Stimulated activated CD8-positive, alpha-beta memory T cell treated with anti-CD3 and anti-CD28 coated beads, Interleukin-12 subunit alpha, Interleukin-12 subunit beta, amount 100 ng/mL, for 4 hours (primary cell): Measurements from ENCODE around the gene RSBN1L.

Experiments used
- DNase-seq: peaks from one replicate; pipeline ENCODE4 v3.0.0-alpha.2; 2020; ENCODE audit warnings: low read depth

RSBN1L gene

DNA sequence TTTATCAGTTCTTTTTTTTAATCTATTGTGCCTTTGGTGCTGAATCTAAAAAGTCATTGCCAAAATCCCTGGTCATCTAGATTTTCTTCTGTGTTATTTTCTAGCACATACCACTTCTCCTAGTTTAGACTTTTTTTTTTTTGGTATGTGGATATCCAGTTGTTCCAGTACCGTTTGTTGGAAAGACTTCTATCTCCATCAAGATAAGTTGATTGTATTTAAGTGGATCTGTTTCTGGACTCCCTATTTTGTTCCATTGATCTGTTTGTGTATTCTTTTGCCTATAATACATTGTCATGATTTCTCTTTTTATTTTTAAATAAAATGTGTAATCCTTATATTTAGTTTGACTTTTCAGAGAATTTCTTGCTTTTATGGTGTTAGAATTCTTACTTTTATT lies 35.5 kb downstream of the RSBN1L start:
- no peak for DNase-seq

DNA sequence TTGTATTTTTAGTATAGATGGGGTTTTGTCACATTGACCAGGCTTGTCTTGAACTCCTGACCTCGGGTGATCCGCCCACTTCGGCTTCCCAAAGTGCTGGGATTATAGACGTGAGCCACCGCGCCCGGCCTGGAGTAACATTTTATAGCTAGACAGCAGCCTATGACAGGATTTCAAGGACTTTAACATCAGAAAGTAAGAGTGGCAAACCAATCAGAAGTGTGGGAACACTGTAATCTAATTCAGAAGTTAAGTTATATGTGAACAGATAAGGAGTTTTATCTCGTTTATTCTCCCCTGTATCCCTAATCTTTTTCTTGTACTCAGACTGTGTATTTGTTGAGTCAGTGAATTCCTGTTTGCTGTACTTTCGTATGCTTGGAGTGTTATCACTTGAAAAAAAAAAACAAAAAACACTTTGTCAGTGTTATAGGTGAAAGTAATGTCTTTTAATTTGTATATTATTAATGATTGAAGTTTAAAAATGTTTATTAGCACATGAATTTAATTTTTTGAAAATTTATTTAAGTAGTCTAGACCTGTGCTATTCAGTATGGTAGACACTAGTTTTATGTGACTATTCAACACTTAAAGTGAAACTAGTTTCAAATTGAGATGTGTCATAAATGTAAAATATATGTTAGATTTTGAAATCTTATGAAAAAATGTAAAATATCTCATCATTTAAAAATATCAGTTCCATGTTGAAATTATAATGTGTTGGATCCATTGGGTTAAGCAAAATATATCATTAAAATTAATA lies 38.6 kb downstream of the RSBN1L start:
- no peak for DNase-seq

DNA sequence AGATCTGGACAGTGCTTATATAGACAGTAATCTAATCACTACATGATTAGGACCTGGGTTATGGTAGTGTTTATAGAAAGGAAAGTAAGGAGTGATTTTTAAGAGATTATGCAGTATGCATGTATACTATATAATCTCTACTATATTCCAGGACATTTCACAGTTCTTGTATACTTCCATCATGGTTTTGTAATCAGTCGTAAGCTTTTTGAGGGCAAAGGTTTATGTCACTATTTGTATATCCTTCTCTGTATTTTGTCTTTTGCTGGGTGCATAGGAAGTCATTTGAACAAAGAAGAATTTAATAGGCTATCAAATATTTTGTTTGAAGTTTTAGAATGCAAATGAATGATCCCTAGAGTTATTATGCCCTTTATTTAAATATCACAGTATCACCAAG lies 39.2 kb downstream of the RSBN1L start:
- DNase-seq = no peak

DNA sequence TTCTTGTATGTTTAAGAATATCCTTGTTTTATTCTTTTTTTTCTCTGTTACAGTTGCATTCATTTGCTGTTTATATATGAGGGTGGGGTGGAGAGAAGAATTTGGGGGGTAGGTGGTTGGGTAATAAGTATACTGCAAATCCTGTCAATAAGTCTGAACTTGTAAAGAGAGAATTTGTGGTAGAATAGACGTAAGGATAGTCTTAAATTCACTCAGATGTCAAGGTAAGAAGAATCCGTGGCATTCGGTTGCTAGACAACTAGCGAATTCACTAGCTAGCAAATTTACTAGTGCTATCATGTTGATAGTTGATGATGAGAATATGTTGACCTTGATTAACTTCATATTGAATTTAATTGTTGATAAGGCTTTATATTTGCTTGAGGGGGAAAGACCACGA lies 40.7 kb downstream of the RSBN1L start:
- DNase-seq = no peak

DNA sequence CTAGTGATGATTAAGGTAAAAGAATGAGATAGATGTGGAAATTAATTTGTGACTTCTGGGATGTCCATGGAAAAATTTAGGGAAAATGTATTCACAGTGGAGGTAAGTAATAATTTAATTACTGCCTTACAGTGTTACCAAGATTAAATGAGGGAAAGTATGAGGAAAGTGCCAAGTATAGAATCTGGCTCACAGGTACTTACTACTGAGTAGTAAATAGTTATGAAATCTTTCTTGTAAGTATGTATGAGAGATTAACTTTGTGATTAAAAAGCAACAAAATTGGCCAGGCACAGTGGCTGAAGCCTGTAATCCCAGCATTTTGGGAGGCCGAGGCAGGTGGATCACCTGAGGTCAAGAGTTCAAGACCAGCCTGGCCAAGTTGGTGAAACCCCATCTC lies 42.1 kb downstream of the RSBN1L start:
- DNase-seq = no peak

DNA sequence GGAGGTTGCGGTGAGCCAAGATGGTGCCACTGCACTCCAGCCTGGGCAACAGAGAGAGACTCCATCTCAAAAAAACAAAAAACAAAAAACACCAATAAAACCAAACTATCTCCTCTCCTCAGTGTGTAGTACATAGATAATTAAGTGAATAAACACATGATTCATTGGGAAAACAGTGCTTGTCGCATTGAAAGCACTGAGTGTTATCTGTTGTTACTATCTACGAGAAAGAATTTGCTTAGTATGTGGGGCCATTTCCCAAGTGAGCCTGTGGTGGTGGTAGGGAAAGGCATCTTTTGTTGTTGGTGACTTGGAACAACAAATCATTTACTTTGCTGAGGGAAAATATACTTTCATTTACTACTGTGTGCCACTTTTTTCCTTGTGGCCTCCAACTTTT lies 42.6 kb downstream of the RSBN1L start:
- no peak for DNase-seq

DNA sequence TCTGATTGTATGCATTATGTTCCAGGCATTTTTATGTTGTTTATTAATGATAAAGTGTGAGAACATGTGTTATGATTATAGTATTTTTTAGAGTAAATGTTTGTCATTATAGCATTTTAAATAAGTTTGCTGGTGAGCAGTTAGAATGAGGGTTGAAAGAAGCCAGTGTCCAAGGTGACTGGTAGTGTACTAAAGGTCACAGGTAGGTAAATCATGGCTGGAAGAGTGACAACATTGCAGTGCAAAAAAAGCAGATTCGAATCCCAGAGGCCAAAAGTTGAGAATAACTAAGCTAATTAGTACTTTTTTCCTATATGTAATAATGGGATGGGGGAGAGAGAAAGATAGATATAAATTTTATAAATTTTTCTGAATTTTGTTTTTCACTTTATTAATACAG lies 44.0 kb downstream of the RSBN1L start:
- no peak for DNase-seq

DNA sequence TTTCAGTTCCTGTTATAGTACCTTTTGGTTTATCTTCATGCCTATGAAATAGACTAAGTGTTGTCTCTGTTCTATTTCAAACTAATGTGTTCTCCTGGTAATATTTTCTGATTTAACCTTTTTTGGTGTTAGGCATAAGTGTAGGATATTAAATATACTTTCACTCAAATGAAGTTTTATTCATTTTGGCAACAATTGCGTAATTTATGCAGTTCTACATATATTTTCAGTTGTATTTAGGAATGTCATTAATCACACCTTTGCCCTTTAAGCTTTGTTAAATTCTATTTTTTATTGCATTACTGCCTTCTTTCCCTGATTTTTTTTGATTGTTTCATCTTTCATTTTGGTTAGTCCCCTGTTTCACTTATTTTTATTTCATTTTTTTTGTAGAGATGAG lies 47.3 kb downstream of the RSBN1L start:
- no peak for DNase-seq

DNA sequence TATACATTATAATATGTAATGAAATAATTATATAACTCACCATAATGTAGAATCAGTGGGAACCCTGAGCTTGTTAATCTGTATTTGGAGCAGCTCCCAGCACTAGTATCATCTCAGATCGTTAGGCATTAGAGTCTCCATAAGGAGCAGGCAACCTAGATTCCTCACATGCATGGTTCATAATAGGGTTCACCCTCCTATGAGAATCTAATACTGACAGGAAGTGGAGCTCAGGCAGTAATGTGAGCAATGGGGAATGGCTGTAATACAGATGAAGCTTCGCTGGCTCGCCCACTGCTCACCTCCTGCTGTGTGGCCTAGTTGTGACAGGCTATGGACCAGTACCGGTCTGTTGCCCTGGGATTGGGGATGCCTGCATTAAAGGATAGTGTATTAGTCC lies 49.5 kb downstream of the RSBN1L start:
- DNase-seq = no peak

DNA sequence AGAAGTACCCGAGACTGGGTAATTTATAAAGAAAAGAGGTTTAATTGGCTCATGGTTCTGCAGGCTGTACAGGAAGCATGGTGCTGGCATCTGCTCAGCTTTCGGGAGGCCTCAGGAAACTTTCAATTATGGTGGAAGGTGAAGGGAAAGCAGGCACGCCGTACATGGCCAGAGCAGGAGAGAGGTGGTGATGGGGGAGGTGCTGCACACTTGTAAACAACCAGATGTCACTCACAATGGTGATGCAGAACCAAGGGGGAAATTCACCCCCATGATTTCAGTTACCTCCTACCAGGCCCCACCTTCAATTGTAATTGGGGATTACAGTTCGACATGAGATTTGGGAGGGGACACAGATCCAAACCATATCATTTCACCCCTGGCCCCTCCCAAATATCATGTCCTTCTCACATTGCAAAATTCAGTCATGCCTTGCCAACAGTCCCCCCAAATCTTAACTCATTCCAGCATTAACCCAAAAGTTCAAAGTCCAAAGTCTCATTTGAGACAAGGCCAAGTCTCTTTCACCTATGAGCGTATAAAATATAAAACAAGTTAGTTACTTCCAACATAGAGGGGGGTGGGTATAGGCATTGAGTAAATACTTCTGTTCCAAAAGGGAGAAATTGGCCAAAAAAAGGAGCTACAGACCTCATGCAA lies 50.0 kb downstream of the RSBN1L start:
- no peak for DNase-seq

DNA sequence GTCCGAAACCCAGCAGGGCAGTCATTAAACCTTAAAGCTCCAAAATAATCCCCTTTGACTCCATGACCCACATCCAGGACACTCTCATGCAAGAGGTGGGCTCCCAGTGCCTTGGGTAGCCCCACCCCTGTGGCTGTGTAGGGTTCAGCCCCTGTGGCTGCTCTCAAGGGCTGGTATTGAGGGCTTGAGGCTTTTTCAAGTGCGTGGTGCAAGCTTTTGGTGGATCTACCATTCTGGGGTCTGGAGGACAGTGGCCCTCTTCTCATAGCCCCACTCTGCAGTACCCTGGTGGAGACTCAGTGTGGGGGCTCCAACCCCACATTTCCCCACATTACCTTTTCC lies 50.5 kb downstream of the RSBN1L start:
- no peak for DNase-seq

DNA sequence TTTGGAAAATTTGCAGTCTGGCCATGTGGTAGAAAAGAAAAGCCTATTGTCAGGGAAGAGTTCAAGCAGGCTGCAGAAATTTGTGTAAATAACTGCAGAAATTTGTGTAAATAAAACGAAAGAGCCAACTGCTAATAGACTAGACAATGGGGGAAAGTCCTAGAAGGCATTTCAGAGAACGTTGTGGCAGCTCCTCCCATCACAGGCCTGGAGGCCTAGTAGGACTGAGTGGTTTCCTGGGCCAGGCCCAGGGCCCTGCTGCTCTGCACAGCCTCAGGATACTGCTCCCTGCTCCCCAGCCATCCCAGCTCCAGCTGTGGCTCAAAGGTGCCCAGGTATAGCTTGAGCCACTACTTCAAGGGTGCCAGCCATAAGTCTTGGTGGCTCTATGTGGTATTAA lies 50.9 kb downstream of the RSBN1L start:
- DNase-seq = no peak

DNA sequence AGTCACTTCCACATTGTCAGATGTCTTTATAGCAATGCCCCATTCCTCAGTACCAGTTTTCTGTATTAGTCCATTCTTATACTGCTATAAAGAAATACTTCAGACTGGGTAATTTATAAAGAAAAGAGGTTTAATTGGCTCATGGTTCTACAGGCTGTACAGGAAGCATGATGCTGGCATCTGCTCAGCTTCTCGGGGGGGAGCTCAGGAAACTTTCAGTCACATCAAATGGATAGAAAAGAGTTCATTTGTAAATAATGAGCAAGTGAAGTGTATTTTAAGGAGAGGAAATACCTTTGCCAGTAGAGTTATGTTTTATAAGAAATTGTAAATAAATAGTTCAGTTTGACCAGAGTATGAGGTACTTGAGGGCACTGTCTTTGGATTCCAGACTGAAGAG lies 51.5 kb downstream of the RSBN1L start:
- DNase-seq = no peak

DNA sequence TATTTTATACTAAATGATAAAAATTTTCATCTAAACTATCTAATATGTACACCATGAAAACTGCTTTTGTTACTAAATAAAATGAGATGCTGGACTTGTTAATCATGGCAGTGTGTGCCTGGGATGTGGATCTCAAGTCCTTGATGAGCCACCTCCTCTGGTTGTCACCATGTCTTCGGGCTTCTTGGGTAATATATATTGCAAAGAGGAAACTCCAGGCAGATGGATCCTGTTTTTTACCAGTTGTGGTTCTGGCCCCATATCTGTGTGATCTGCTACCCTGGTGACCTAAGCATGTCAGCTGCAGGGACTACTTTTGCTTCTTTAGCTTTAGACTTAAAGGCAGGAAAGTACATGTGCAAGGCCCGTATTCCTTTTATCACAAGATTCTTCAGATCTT lies 55.8 kb downstream of the RSBN1L start:
- no peak for DNase-seq

DNA sequence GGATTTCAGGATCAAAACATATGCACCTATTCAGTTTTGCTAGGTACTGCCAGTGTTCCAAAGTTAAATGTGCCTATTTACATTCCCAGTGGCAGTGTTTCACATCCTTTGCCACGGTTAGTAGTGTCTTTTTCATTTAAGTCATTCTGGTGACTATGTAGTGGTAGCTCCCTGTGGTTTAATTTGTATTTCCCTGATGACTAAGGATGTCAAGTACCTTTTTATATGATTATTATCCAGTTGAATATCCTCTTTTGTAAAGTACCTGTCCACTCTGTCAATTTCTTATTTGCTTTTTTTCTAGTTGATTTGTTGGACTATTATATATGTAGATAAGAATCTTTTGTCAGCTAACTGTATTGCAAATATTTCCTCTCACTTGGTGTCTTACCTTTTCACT lies 56.9 kb downstream of the RSBN1L start:
- DNase-seq = no peak

DNA sequence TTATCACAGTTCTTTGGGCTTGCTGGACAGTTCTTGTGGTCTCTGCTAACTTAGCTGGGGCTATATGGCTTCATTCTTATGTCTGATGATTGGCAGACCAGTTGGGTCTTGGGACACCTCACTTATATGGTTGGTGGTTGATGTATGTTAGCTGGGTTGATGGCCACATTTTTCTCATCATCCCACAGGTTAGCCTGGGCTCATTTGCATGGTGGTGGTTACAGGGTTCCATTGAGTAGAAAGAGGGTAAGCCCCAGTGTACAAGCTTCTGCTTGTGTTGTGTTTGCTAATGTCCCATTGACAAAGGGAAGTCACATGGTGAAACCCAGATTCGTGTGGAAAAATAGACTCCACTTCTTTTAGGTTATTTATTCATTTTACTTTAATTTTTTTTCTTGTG lies 61.3 kb downstream of the RSBN1L start:
- DNase-seq = no peak

DNA sequence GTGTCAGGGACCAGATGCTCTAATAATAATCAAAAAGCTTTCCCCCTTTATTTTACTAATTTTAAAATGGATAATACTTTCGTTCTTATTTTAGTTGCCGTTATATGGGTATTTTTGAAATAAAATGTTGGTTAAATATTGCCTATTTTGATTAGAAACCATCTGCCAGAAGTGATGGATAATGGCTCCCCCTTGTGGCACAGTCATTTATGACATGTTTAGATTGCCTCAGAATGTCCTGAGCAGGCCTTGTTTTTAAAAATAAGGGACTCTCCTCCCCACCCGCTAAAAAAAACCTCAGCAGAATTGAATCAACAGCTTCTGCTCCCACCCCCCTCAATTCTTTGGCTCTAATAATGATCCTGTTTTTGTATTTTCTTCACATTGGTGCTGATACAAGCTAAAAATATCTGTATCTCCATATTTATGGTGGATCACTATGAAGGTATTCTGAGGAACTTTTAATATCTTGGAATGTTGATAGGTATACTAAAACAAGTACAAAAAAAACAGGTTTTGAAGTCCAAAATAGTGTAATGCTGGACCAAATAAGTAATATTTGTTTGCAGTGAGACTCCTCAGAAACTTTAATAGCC lies 63.1 kb downstream of the RSBN1L start:
- no peak for DNase-seq

DNA sequence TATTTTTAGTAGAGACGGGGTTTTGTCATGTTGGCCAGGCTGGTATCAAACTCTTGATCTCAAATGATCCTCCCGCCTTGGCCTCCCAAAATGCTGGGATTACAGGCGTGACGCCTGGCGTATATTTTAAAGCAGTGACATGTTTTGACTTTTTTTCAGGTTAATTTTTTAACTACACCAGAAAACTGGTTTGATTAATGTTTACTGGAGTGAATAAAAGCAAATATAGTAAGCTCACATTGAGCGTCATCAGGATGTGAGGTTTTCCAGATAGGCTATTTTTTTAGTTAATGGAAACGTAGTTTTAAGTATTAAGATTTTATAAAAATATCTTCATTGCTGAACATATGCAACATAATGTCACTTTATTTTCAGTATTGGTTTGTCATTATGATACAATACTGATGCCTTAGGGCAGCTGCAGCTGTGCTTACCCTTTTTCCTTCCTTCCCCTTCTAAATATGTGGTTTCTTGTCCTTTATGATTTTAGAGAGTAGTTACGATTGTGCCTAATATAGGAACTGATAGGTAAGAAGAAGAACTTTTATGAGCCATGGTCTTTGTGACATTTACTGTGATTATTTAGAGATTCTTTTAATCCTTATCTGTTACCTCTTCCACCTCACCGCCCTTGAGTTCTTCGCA lies 64.7 kb downstream of the RSBN1L start:
- no peak for DNase-seq

DNA sequence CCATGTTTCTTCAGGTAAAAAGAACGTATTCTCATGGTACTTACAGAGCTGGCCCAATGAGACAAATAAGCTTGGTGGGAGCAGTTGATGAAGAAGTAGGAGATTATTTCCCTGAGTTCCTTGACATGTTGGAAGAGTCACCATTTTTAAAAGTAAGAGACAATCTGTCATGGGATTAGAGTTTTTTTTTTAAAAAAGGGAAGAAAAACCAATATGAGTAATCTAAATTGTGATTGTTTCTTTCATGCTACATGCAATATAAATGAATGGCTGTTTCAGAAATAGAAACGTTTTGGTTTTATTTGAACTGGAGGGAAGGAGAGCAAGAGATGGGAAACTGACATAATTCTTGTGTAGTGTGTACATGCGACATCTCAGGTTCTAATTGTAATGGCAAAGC lies 69.2 kb downstream of the RSBN1L start:
- no peak for DNase-seq

DNA sequence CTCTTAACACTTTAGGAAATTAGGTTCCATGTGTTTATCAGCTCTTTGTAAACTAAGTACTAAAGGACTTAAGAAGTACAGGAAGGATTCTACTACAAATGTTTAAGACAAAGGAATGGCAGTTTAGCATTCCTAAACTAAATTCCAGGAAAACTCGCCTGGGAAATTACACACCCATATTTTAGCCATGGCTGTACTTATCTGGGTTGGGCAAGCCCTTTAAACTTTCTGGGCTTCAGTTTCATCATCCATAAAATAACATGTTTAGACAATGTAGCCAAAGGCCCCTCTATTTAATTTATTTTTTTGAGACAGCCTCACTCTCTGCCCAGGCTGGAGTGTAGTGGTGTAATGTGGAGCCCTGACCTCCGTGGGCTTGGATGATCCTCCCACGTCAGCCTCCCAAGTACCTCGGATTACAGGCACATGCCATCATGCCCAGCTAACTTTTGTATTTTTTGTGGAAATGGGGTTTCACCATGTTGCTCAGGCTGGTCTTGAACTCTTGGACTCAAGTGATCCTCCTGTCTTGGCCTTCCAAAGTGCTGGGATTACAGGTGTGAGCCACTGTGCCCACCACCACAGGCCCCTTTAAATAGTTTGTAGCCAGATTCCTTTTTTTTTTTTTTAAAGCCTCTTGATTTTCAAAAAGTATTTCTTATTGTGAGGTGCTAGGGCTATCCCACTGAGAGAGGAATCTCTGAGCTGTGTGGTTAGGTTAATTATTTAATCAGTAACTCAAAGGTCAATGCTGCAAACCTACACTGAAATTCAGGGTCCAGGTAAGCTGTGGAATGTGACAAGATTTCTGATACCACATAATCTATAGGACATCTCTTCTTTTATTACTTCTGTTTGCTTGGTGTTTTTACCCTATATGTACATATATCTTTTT lies 69.9 kb downstream of the RSBN1L start:
- DNase-seq = no peak

DNA sequence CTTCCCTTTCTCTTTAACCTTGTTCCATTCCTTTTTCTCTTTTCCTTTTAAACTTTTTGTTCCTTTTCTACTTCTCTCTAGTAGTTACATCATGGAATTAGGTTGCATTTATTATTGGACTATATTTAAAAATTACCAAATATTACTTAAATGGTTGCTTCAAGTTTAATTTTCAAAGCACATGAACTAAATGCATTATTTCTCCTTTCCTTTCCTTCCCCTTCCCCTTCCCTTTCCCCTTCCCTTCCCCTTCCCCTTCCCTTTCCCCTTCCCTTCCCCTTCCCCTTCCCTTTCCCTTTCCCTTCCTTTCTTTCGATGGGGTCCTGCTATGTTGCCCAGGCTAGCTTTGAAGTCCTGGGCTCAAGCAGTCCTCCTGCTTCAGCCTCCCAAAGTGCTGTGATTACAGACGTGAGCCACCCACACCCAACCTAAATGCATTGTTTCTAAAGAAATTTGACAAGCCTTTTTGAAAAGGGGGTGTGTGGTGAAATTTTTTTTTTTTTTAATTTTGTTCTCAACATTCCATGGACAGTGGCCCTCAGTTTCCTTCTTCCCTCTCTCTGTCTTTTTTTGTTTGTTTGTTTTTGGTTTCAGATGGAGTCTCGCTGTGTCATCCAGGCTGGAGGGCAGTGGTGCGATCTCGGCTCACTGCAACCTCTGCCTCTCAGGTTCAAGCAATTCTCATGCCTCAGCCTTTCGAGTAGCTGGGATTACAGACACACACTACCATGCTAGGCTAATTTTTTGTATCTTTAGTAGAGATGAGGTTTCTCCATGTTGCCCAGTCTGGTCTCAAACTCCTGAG lies 70.7 kb downstream of the RSBN1L start:
- no peak for DNase-seq
